Activated CD8-positive, alpha-beta T cell treated with anti-CD3 and anti-CD28 coated beads for 36 hours (primary cell): ENCODE measurements around the gene INPP5J. TPM values are rescaled to one million over a fixed set of nuclear protein-coding genes. Genes with fewer than 3 reads are reported as not detected.

Experiments
- ATAC-seq: fragments of 200-7000 bp; cut with Tn5 transposase; one replicate; pipeline ENCODE4 v1.10.0; 2021; ENCODE audit warnings: mild to moderate bottlenecking, moderate library complexity
- CTCF ChIA-PET: fragments of 350-600 bp; sonication (Branson Sonifier 250); formaldehyde crosslinking; loops from one replicate; lab custom pipeline; 2021; ENCODE audit warnings: antibody characterized with exemption; lab: Charles Lee
- POLR2A ChIA-PET: fragments of 350-600 bp; sonication (Branson Sonifier 250); formaldehyde crosslinking; loops from one replicate; lab custom pipeline; 2021; ENCODE audit warnings: antibody characterized with exemption; lab: Charles Lee
- DNase-seq: peaks from one replicate; pipeline ENCODE4 v3.0.0-alpha.2; 2020
- H3K27ac Mint-ChIP-seq: one replicate; pipeline ENCODE4 v1.8.0; 2021; ENCODE audit warnings: mild to moderate bottlenecking, mixed read lengths
- H3K27me3 Mint-ChIP-seq: one replicate; pipeline ENCODE4 v1.8.0; 2021; ENCODE audit warnings: mixed read lengths
- H3K36me3 Mint-ChIP-seq: one replicate; pipeline ENCODE4 v1.8.0; 2021; ENCODE audit warnings: low read depth, mixed read lengths
- H3K4me1 Mint-ChIP-seq: one replicate; pipeline ENCODE4 v1.8.0; 2021; ENCODE audit warnings: low read depth, mixed read lengths
- H3K4me3 Mint-ChIP-seq: one replicate; pipeline ENCODE4 v1.8.0; 2021; ENCODE audit warnings: mild to moderate bottlenecking, moderate library complexity, mixed read lengths
- H3K9me3 Mint-ChIP-seq: one replicate; pipeline ENCODE4 v1.8.0; 2021; ENCODE audit warnings: mixed read lengths
- CTCF ChIP-seq: fragments of 200-600 bp; IDR thresholded peaks from one replicate; pipeline ENCODE4 v1.8.0; 2022; ENCODE audit warnings: antibody characterized with exemption, mild to moderate bottlenecking
- intact Hi-C: fragments of 100-400 bp; cut with micrococcal nuclease; formaldehyde crosslinking; loops from one replicate; pipeline ENCODE4 v1.10.0; 2022
- total RNA-seq, 2 experiments: library from RNA; stranded (reverse); gene quantifications; one replicate each; pipeline ENCODE4 v1.2.3, GENCODE V29; 2021

Gene INPP5J
- total RNA-seq, 2 experiments from 2014 or later = 0.09 to 0.29 TPM

- CTCF ChIA-PET = no interaction called here
- H3K4me3 Mint-ChIP-seq = no peak overlapping the region
- H3K36me3 Mint-ChIP-seq = no peaks in the 10 kb centered on the region
- POLR2A ChIA-PET = no interaction called here
- no peaks in the 10 kb centered on the region for H3K9me3 Mint-ChIP-seq
- DNase-seq (no peak), ATAC-seq (no peak)
- no peaks in the 10 kb centered on the region for H3K4me1 Mint-ChIP-seq
- no peak overlapping the region for H3K27ac Mint-ChIP-seq
- intact Hi-C loops = no loop called here
- H3K27me3 Mint-ChIP-seq = no peaks in the 10 kb centered on the region
- no peak for TF ChIP-seq CTCF
These were observed 15.0 kb downstream of the INPP5J start for GRCh38 chr22:31137721-31138120.

DNA sequence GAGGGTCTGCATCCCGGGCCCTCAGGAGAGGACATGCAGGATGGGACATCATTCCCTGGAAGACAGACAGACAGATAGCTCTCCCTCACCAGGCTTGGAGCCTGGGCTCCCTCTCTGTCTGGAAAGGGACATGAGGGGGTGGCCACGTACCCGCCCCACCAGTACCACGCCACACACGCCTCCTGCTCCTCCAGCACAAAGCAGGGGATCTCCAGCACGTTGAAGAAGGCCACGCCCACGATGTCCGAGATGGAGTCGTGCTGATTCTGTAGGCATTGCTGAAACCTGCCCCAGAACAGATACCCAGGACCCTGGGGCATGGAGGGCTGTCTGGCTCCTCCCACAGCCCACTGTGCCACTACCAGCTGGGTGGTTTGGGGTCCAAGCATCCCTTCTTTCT lies 15.4 kb downstream of the INPP5J start:
- intact Hi-C loops = no loop called here
- ATAC-seq = no peak
- DNase-seq = no peak
- no peaks in the 10 kb centered on the region for H3K36me3 Mint-ChIP-seq
- TF ChIP-seq CTCF = no peak
- H3K27ac Mint-ChIP-seq = no peak overlapping the region
- ChIA-PET CTCF (no interaction called here), POLR2A (interaction anchor here (0.6 kb wide), 1 partner anchor 101 kb away, joined by 3 read pairs; no protein-coding TSS in a partner anchor)
- no peak overlapping the region for H3K4me3 Mint-ChIP-seq
- no peaks in the 10 kb centered on the region for H3K4me1 Mint-ChIP-seq
- H3K27me3 Mint-ChIP-seq = no peaks in the 10 kb centered on the region
- H3K9me3 Mint-ChIP-seq = no peaks in the 10 kb centered on the region

GRCh38 chr22:31139066-31139465 lies 16.3 kb downstream of the INPP5J start:
- H3K4me1 Mint-ChIP-seq = no peaks in the 10 kb centered on the region
- no peaks in the 10 kb centered on the region for H3K36me3 Mint-ChIP-seq
- DNase-seq = no peak
- no peaks in the 10 kb centered on the region for H3K27me3 Mint-ChIP-seq
- no peak for ATAC-seq
- H3K27ac Mint-ChIP-seq = no peak overlapping the region
- H3K4me3 Mint-ChIP-seq = no peak overlapping the region
- POLR2A ChIA-PET = interaction anchor here (1.1 kb wide), 1 partner anchor 72 kb away, joined by 3 read pairs; no protein-coding TSS in a partner anchor
- CTCF ChIA-PET = no interaction called here
- intact Hi-C loops = no loop called here
- no peaks in the 10 kb centered on the region for H3K9me3 Mint-ChIP-seq
- TF ChIP-seq CTCF = no peak

- no peak within 1 kb of the TSS for H3K4me3 Mint-ChIP-seq
- H3K4me1 Mint-ChIP-seq = no peaks in the 10 kb centered on the region
- CTCF ChIA-PET = interaction anchor here (1.2 kb wide), 1 partner anchor 133 kb away, joined by 3 read pairs; no protein-coding TSS in a partner anchor
- no peaks in the 10 kb centered on the region for H3K27me3 Mint-ChIP-seq
- TF ChIP-seq CTCF = no peak
- ATAC-seq (no peak), DNase-seq (no peak)
- no peak within 1 kb of the TSS for H3K27ac Mint-ChIP-seq
- H3K36me3 Mint-ChIP-seq = no peaks in the 10 kb centered on the region
- H3K9me3 Mint-ChIP-seq = peaks cover 7% of the 10 kb centered on the region
- POLR2A ChIA-PET = interaction anchor here (1.1 kb wide), 1 partner anchor 71 kb away, joined by 3 read pairs; no protein-coding TSS in a partner anchor
- intact Hi-C loops = no loop called here
These were observed 17.3 kb downstream of the INPP5J start, which contains the start of gene PLA2G3 for GRCh38 chr22:31139866-31140716. Gene PLA2G3 (minus strand): TSS chr22:31140508. CDS start chr22:31140354, 154 bp downstream.

DNA sequence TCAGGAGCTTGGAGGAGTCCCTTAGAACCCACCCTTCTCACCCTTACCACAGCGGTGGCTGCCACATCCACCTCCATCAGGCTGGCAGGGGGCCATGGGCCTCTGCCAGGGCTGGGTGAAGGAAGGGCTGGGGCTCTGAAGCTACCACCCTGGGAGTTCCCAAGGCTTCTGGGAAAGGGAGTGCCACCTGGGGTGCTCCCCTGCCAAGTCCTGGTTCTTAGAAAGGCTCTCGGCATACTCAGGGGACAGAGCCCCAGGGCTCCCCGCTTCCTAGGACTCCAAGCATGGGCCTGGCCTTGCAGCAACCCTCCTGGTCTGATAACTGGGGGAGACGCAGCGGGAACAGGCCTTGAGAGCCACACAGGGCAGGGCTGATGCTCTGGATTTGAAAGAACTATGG lies 18.0 kb downstream of the INPP5J start:
- Mint-ChIP-seq H3K36me3 (no peaks in the 10 kb centered on the region), H3K27ac (no peak overlapping the region), H3K4me1 (no peaks in the 10 kb centered on the region), H3K4me3 (no peak overlapping the region), H3K27me3 (no peaks in the 10 kb centered on the region), H3K9me3 (peaks cover 7% of the 10 kb centered on the region)
- intact Hi-C loops = no loop called here
- POLR2A ChIA-PET = no interaction called here
- no peak for ATAC-seq
- CTCF ChIA-PET = interaction anchor here (1.2 kb wide), 1 partner anchor 132 kb away, joined by 3 read pairs; no protein-coding TSS in a partner anchor
- no peak for DNase-seq
- TF ChIP-seq CTCF = no peak
